ENCODE data around the gene ATAD2B. TPM values are rescaled to one million over a fixed set of nuclear protein-coding genes. Genes with fewer than 3 reads are reported as not detected.

ATAD2B gene
- total RNA-seq, 1 experiment from 2014 or later = 8.6 TPM

DNA sequence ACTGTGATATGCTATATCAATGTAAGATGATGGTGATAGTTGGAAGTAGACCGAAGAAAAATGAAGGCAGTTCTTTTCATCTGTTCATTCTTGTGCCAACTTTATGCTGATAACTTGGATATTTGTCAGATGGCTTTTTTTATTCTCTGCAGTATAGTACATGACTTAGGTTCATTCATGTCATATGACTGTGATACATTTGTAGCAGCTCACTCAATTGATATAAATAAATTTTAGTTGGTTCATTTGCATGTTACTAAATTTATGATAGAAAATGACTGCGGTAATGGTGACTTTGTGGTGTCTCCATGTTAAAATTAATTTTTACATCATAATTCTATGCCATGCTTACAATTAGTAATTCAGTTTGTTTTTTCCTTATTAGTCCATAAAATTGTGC is 20.4 kb upstream of the ATAD2B start:
- intact Hi-C loops (cut with micrococcal nuclease) = no loop called here
- CTCF ChIA-PET = no interaction called here
- H3K79me2 ChIP-seq (ENCODE audit: low read length) = peaks cover 56% of the 10 kb centered on the region
- H3K9me2 ChIP-seq (replicated peaks; ENCODE audit: low read length) = no peaks in the 10 kb centered on the region
- no peak overlapping the region for H3K9ac ChIP-seq (ENCODE audit: low read length)
- H2AFZ ChIP-seq (ENCODE audit: low read length) = no peak overlapping the region
- POLR2A ChIA-PET (ENCODE audit: unreplicated experiment) = no interaction called here
- DNase-seq = no peak
- peaks cover 6% of the 10 kb centered on the region; the same call in 1 of the 2 replicates for H3K4me1 ChIP-seq (ENCODE audit: insufficient read depth, low read length)
- no peak for ATAC-seq
- H3F3A ChIP-seq (ENCODE audit: low read length, unreplicated experiment) = no peaks in the 10 kb centered on the region
- H3K4me2 ChIP-seq (ENCODE audit: low read length) = no peak overlapping the region
- H3K9me3 ChIP-seq (ENCODE audit: low read length) = no peaks in the 10 kb centered on the region
- H3K4me3 ChIP-seq (ENCODE audit: low read length) = no peak overlapping the region
- H4K20me1 ChIP-seq (ENCODE audit: low read length) = no peaks in the 10 kb centered on the region
- TF ChIP-seq EZH2 (IDR thresholded peaks at IDR 0.05; ENCODE audit: low read length, unreplicated experiment) (no peak), EZH2phosphoT487 (IDR thresholded peaks at IDR 0.05; ENCODE audit: borderline replicate concordance, low read length) (no peak)
- TF ChIP-seq, protein P1, sequence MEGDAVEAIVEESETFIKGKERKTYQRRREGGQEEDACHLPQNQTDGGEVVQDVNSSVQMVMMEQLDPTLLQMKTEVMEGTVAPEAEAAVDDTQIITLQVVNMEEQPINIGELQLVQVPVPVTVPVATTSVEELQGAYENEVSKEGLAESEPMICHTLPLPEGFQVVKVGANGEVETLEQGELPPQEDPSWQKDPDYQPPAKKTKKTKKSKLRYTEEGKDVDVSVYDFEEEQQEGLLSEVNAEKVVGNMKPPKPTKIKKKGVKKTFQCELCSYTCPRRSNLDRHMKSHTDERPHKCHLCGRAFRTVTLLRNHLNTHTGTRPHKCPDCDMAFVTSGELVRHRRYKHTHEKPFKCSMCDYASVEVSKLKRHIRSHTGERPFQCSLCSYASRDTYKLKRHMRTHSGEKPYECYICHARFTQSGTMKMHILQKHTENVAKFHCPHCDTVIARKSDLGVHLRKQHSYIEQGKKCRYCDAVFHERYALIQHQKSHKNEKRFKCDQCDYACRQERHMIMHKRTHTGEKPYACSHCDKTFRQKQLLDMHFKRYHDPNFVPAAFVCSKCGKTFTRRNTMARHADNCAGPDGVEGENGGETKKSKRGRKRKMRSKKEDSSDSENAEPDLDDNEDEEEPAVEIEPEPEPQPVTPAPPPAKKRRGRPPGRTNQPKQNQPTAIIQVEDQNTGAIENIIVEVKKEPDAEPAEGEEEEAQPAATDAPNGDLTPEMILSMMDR (conservative IDR thresholded peaks at IDR 0.05; ENCODE audit: low read depth, low read length) = no peak
- H3K36me3 ChIP-seq (ENCODE audit: low read depth, low read length) = no peaks in the 10 kb centered on the region
- H3K27ac ChIP-seq (ENCODE audit: low read length) = no peak overlapping the region
- H3K27me3 ChIP-seq (ENCODE audit: low read length) = no peaks in the 10 kb centered on the region
- no TSS peak for BruUV-seq (replicated peaks)

DNA sequence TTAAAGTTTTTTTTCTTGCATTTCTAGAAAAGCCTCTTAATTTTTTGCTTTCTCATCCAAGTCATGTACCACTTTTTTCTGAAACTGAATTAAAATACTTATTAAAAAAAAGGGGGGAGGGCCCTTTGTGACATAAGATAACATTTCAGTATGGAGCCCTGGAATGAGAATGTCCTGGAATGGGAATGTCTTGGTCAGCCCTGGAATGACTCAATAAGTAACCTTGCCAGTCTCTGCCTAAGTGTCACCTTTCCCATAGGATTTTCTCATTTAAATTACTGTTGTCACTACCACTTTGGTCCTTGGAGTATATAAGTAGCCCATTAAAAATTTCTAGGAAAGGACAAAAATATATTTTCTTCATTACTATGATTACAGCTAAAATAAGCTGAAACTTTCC is 18.1 kb upstream of the ATAD2B start:
- no peaks in the 10 kb centered on the region for H4K20me1 ChIP-seq (ENCODE audit: low read length)
- no peak for DNase-seq
- no peak overlapping the region for H3K9ac ChIP-seq (ENCODE audit: low read length)
- H3K36me3 ChIP-seq (ENCODE audit: low read depth, low read length) = no peaks in the 10 kb centered on the region
- POLR2A ChIA-PET (ENCODE audit: unreplicated experiment) = no interaction called here
- H3K27ac ChIP-seq (ENCODE audit: low read length) = no peak overlapping the region
- no peak overlapping the region for H2AFZ ChIP-seq (ENCODE audit: low read length)
- no peaks in the 10 kb centered on the region for H3F3A ChIP-seq (ENCODE audit: low read length, unreplicated experiment)
- ATAC-seq = no peak
- CTCF ChIA-PET = no interaction called here
- TF ChIP-seq EZH2phosphoT487 (IDR thresholded peaks at IDR 0.05; ENCODE audit: borderline replicate concordance, low read length) = no peak
- H3K27me3 ChIP-seq (ENCODE audit: low read length) = no peaks in the 10 kb centered on the region
- no peaks in the 10 kb centered on the region for H3K9me3 ChIP-seq (ENCODE audit: low read length)
- H3K4me1 ChIP-seq (ENCODE audit: insufficient read depth, low read length) = peaks cover 6% of the 10 kb centered on the region; the same call in 1 of the 2 replicates
- peaks cover 69% of the 10 kb centered on the region for H3K79me2 ChIP-seq (ENCODE audit: low read length)
- intact Hi-C loops (cut with micrococcal nuclease) = no loop called here
- BruUV-seq (replicated peaks) = no TSS peak
- no peaks in the 10 kb centered on the region for H3K9me2 ChIP-seq (replicated peaks; ENCODE audit: low read length)
- no peak overlapping the region for H3K4me3 ChIP-seq (ENCODE audit: low read length)
- H3K4me2 ChIP-seq (ENCODE audit: low read length) = no peak overlapping the region

DNA sequence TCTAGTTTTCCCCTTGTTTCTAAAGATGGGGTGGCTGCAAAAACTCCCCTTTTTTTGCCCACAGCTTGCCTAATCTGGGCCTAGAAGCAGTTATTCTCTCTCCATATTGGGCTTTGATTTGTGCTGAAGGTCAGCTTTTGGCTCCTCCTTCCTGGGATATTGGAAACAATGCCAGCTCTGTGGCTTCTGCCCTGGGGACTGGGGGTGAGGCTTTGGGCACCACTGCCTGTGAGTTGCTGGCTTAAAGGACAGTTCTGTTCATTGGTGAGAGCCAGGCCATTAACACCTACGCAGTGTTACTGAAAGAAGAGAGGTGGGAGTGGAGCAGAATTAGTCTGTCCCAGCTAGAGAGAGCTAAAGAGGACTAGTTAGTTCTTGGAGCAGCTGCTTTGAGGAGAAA is 17.6 kb upstream of the ATAD2B start:
- intact Hi-C loops (cut with micrococcal nuclease) = no loop called here
- H3K27ac ChIP-seq (ENCODE audit: low read length) = no peak overlapping the region
- no peaks in the 10 kb centered on the region for H3K9me2 ChIP-seq (replicated peaks; ENCODE audit: low read length)
- peaks cover 7% of the 10 kb centered on the region; the same call in 1 of the 2 replicates for H3K4me1 ChIP-seq (ENCODE audit: insufficient read depth, low read length)
- no peak for DNase-seq
- H2AFZ ChIP-seq (ENCODE audit: low read length) = no peak overlapping the region
- H3F3A ChIP-seq (ENCODE audit: low read length, unreplicated experiment) = no peaks in the 10 kb centered on the region
- ChIA-PET POLR2A (ENCODE audit: unreplicated experiment) (no interaction called here), CTCF (no interaction called here)
- ATAC-seq = no peak
- TF ChIP-seq EZH2 (IDR thresholded peaks at IDR 0.05; ENCODE audit: low read length, unreplicated experiment) (no peak), EZH2phosphoT487 (IDR thresholded peaks at IDR 0.05; ENCODE audit: borderline replicate concordance, low read length) (no peak)
- TF ChIP-seq, protein P1 (conservative IDR thresholded peaks at IDR 0.05; ENCODE audit: low read depth, low read length) = no peak
- H4K20me1 ChIP-seq (ENCODE audit: low read length) = no peaks in the 10 kb centered on the region
- H3K36me3 ChIP-seq (ENCODE audit: low read depth, low read length) = no peaks in the 10 kb centered on the region
- peaks cover 69% of the 10 kb centered on the region for H3K79me2 ChIP-seq (ENCODE audit: low read length)
- no peak overlapping the region for H3K9ac ChIP-seq (ENCODE audit: low read length)
- H3K27me3 ChIP-seq (ENCODE audit: low read length) = no peaks in the 10 kb centered on the region
- no TSS peak for BruUV-seq (replicated peaks)
- H3K4me3 ChIP-seq (ENCODE audit: low read length) = no peak overlapping the region
- no peak overlapping the region for H3K4me2 ChIP-seq (ENCODE audit: low read length)
- no peaks in the 10 kb centered on the region for H3K9me3 ChIP-seq (ENCODE audit: low read length)

All from PC-3 (cell line).